H9 (cell line): ENCODE measurements around the gene IQGAP2. TPM values are rescaled to one million over a fixed set of nuclear protein-coding genes. Genes with fewer than 3 reads are reported as not detected.

Source experiments
- DNase-seq: peaks from one replicate; pipeline ENCODE4 v3.0.0-alpha.2; 2017
- H2AFZ ChIP-seq: one replicate; pipeline ENCODE4 v1.6.1; 2013; ENCODE audit warnings: mild to moderate bottlenecking, low read length, control low read depth, moderate library complexity
- H2AK5ac ChIP-seq: 2 replicates; pipeline ENCODE4 v1.6.1; 2013; ENCODE audit warnings: low read length, control low read depth, mixed read lengths; ENCODE audit not compliant: insufficient read length
- H2BK120ac ChIP-seq: one replicate; pipeline ENCODE4 v1.6.1; 2013; ENCODE audit warnings: low read depth, mild to moderate bottlenecking, low read length, control low read depth, inconsistent platforms; ENCODE audit not compliant: poor library complexity, severe bottlenecking
- H2BK12ac ChIP-seq: 2 replicates; pipeline ENCODE4 v1.6.1; 2013; ENCODE audit warnings: low read length, control low read depth, mixed read lengths, low read depth; ENCODE audit not compliant: insufficient read length
- H2BK15ac ChIP-seq: 2 replicates; pipeline ENCODE4 v1.6.1; 2013; ENCODE audit warnings: low read depth, low read length, control low read depth
- H2BK20ac ChIP-seq: one replicate; pipeline ENCODE4 v1.6.1; 2013; ENCODE audit warnings: low read depth, mild to moderate bottlenecking, low read length, control low read depth, inconsistent platforms; ENCODE audit not compliant: poor library complexity, severe bottlenecking
- H2BK5ac ChIP-seq: 2 replicates; pipeline ENCODE4 v1.6.1; 2013; ENCODE audit warnings: low read length, control low read depth, mixed read lengths; ENCODE audit not compliant: insufficient read length
- H3K14ac ChIP-seq: 2 replicates; pipeline ENCODE4 v1.6.1; 2013; ENCODE audit warnings: low read length, control low read depth; ENCODE audit not compliant: insufficient read depth
- H3K18ac ChIP-seq: 2 replicates; pipeline ENCODE4 v1.6.1; 2013; ENCODE audit warnings: low read depth, mild to moderate bottlenecking, mixed read lengths, low read length, control low read depth; ENCODE audit not compliant: insufficient read length
- H3K23ac ChIP-seq: 2 replicates; pipeline ENCODE4 v1.6.1; 2013; ENCODE audit warnings: low read length, control low read depth, mixed read lengths, low read depth; ENCODE audit not compliant: insufficient read length
- H3K23me2 ChIP-seq: 2 replicates; pipeline ENCODE4 v1.6.1; 2013; ENCODE audit warnings: low read depth, mild to moderate bottlenecking, mixed read lengths, low read length, control low read depth; ENCODE audit not compliant: insufficient read length, poor library complexity, severe bottlenecking
- H3K27ac ChIP-seq: 2 replicates; pipeline ENCODE4 v1.5.1; 2013; ENCODE audit warnings: low read length, control low read depth, mixed read lengths, low read depth; ENCODE audit not compliant: insufficient read length
- H3K27me3 ChIP-seq: 2 replicates; pipeline ENCODE4 v1.6.1; 2013; ENCODE audit warnings: low read length, control low read depth, inconsistent platforms; ENCODE audit not compliant: insufficient read depth
- H3K4ac ChIP-seq: 2 replicates; pipeline ENCODE4 v1.6.1; 2013; ENCODE audit warnings: low read depth, mild to moderate bottlenecking, control low read depth, inconsistent platforms, low read length, moderate library complexity
- H3K4me1 ChIP-seq: 2 replicates; pipeline ENCODE4 v1.6.1; 2013; ENCODE audit warnings: low read length, control low read depth, inconsistent platforms; ENCODE audit not compliant: insufficient read depth
- H3K4me2 ChIP-seq: 2 replicates; pipeline ENCODE4 v1.6.1; 2013; ENCODE audit warnings: low read length, control low read depth, mixed read lengths; ENCODE audit not compliant: insufficient read length, insufficient read depth
- H3K56ac ChIP-seq: 2 replicates; pipeline ENCODE4 v1.6.1; 2013; ENCODE audit warnings: low read depth, mild to moderate bottlenecking, mixed read lengths, low read length, control low read depth; ENCODE audit not compliant: insufficient read length
- H3K79me1 ChIP-seq: 2 replicates; pipeline ENCODE4 v1.6.1; 2013; ENCODE audit warnings: low read depth, mild to moderate bottlenecking, moderate library complexity, low read length, control low read depth, inconsistent platforms; ENCODE audit not compliant: insufficient read depth, poor library complexity, severe bottlenecking
- H3K79me2 ChIP-seq: 2 replicates; pipeline ENCODE4 v1.6.1; 2013; ENCODE audit warnings: low read length, control low read depth, inconsistent platforms; ENCODE audit not compliant: insufficient read depth
- H3K9ac ChIP-seq: 2 replicates; pipeline ENCODE4 v1.6.1; 2013; ENCODE audit warnings: low read length, control low read depth, mixed read lengths; ENCODE audit not compliant: insufficient read length; ENCODE audit errors: extremely low read depth
- H3K9me3 ChIP-seq: one replicate; pipeline ENCODE4 v1.6.1; 2013; ENCODE audit warnings: low read depth, low read length, inconsistent platforms; ENCODE audit not compliant: control insufficient read depth
- H3T11ph ChIP-seq: one replicate; pipeline ENCODE4 v1.6.1; 2013; ENCODE audit warnings: mild to moderate bottlenecking, low read length, control low read depth, inconsistent platforms
- H4K20me1 ChIP-seq: one replicate; pipeline ENCODE4 v1.6.1; 2013; ENCODE audit not compliant: control insufficient read depth, insufficient read length, insufficient read depth
- H4K5ac ChIP-seq: 2 replicates; pipeline ENCODE4 v1.6.1; 2013; ENCODE audit warnings: low read depth, mild to moderate bottlenecking, mixed read lengths, low read length, control low read depth; ENCODE audit not compliant: insufficient read length
- H4K8ac ChIP-seq: replicated peaks from 2 replicates; pipeline ENCODE4 v1.6.1; 2013; ENCODE audit warnings: low read length, control low read depth, mixed read lengths, low read depth; ENCODE audit not compliant: insufficient read length
- H4K91ac ChIP-seq: 2 replicates; pipeline ENCODE4 v1.6.1; 2013; ENCODE audit warnings: low read depth, mild to moderate bottlenecking, moderate library complexity, mixed read lengths, low read length, control low read depth; ENCODE audit not compliant: insufficient read length
- H3K27ac Mint-ChIP-seq, 3 experiments: 2 replicates in 2 of 3; 3 replicates in 1 of 3; pipeline ENCODE4 v1.8.0; 2020 to 2021; ENCODE audit warnings: mixed read lengths in 3 of 3, mild to moderate bottlenecking in 1 of 3, moderate library complexity in 1 of 3
- H3K27me3 Mint-ChIP-seq: 2 replicates; pipeline ENCODE4 v1.8.0; 2021; ENCODE audit warnings: low read depth, mild to moderate bottlenecking, moderate library complexity, mixed read lengths
- H3K36me3 Mint-ChIP-seq, 3 experiments: 2 replicates in 2 of 3; 3 replicates in 1 of 3; pipeline ENCODE4 v1.8.0; 2020 to 2021; ENCODE audit warnings: low read depth in 3 of 3, mixed read lengths in 3 of 3; ENCODE audit not compliant: insufficient read depth in 1 of 3
- H3K4me1 Mint-ChIP-seq, 2 experiments: 2 replicates each; pipeline ENCODE4 v1.8.0; 2020; ENCODE audit warnings: mixed read lengths in 2 of 2
- H3K4me3 Mint-ChIP-seq, 2 experiments: 2 replicates in 1 of 2; 3 replicates in 1 of 2; pipeline ENCODE4 v1.8.0; 2020 to 2021; ENCODE audit warnings: mild to moderate bottlenecking in 2 of 2, mixed read lengths in 2 of 2, moderate library complexity in 1 of 2
- H3K9me3 Mint-ChIP-seq, 2 experiments: 2 replicates in 1 of 2; 3 replicates in 1 of 2; pipeline ENCODE4 v1.8.0; 2020; ENCODE audit warnings: mild to moderate bottlenecking in 2 of 2, mixed read lengths in 2 of 2, moderate library complexity in 1 of 2
- WGBS: extraction: QIAGEN DNeasy Blood & Tissue Kit; methylation state at CpG from one replicate; pipeline ENCODE4 v1.1.7; 2013; ENCODE audit warnings: missing lambda C conversion rate, low lambda C conversion rate, mixed read lengths; ENCODE audit not compliant: insufficient read length; ENCODE audit errors: extremely low coverage; 5-methylcytosine and 5-hydroxymethylcytosine counted together
- total RNA-seq: library from RNA; stranded (reverse); gene quantifications from 2 replicates; pipeline ENCODE4 v1.2.1, GENCODE V29; 2021
- TF ChIP-seq, protein P1 (sequence below): fragments of 200-600 bp; sonication (generic); conservative IDR thresholded peaks from 3 replicates; pipeline ENCODE4 v1.8.0; 2021; ENCODE audit warnings: antibody characterized with exemption, mild to moderate bottlenecking

The IQGAP2 gene
- total RNA-seq, 1 experiment from 2014 or later, result 22.5 TPM

DNA sequence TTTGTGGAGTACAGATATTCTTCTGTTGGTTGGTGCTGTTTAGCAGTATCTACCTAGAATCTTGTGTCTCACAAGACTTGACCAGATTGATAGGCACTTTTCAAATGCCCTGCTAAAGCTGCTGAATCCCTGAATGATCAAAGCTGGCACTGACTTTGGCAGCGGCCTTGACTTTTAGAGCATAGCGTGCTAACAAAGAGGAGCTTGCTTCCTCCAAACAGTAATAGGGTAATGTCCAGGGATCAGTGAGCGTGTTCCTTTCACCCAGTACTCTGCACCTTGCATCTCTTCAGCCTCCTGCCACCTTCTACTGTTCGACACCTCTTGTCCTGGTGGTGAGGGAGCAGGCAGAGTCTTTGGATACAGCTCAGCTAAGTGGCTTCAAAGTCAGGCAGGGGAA, 100.8 kb downstream of the IQGAP2 start:
- peaks cover 34 to 35% of the 10 kb centered on the region in 2 experiments for H3K4me1 Mint-ChIP-seq
- Histone ChIP-seq H3K4me1 (peaks cover 10% of the 10 kb centered on the region; the same call in 1 of the 2 replicates), H4K91ac (no peak overlapping the region), H3K79me2 (no peaks in the 10 kb centered on the region; the same call in 1 of the 2 replicates), H3K4me2 (no peak overlapping the region), H4K8ac (no peak overlapping the region), H3K9ac (no peak overlapping the region), H3K18ac (no peak overlapping the region), H3K27me3 (no peaks in the 10 kb centered on the region), H3K9me3 (no peaks in the 10 kb centered on the region), H3K4ac (no peak overlapping the region), H3K56ac (no peak overlapping the region), H2BK20ac (no peak overlapping the region), H3K79me1 (no peaks in the 10 kb centered on the region), H2AFZ (no peak overlapping the region), H3K23ac (no peak overlapping the region), H2BK120ac (no peak overlapping the region), H2AK5ac (no peak overlapping the region), H4K5ac (no peak overlapping the region), H3T11ph (no peak overlapping the region), H2BK5ac (no peak overlapping the region), H4K20me1 (no peaks in the 10 kb centered on the region), H3K14ac (no peak overlapping the region; the same call in 1 of the 2 replicates), H3K23me2 (no peaks in the 10 kb centered on the region), H3K27ac (no peak overlapping the region), H2BK15ac (no peak overlapping the region), H2BK12ac (no peak overlapping the region)
- TF ChIP-seq, protein P1, sequence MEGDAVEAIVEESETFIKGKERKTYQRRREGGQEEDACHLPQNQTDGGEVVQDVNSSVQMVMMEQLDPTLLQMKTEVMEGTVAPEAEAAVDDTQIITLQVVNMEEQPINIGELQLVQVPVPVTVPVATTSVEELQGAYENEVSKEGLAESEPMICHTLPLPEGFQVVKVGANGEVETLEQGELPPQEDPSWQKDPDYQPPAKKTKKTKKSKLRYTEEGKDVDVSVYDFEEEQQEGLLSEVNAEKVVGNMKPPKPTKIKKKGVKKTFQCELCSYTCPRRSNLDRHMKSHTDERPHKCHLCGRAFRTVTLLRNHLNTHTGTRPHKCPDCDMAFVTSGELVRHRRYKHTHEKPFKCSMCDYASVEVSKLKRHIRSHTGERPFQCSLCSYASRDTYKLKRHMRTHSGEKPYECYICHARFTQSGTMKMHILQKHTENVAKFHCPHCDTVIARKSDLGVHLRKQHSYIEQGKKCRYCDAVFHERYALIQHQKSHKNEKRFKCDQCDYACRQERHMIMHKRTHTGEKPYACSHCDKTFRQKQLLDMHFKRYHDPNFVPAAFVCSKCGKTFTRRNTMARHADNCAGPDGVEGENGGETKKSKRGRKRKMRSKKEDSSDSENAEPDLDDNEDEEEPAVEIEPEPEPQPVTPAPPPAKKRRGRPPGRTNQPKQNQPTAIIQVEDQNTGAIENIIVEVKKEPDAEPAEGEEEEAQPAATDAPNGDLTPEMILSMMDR, result no peak
- peak overlapping the region in 1 of 3 experiments; percentile 62; a peak in 1 of 7 replicates for H3K27ac Mint-ChIP-seq
- no peak overlapping the region for H3K4me3 Mint-ChIP-seq
- no peaks in the 10 kb centered on the region for H3K36me3 Mint-ChIP-seq
- WGBS, result no CpG with 5 or more reads among the region's 4 CpGs
- no peaks in the 10 kb centered on the region; a peak in 1 of 5 replicates for H3K9me3 Mint-ChIP-seq
- no peak for DNase-seq
- H3K27me3 Mint-ChIP-seq, result no peaks in the 10 kb centered on the region
